Hematopoietic multipotent progenitor cell treated with erythropoietin and hydrocortisone succinate and interleukin-3 and kit ligand, for 17 days (in vitro differentiated cells): Measurements from ENCODE around the gene CCR7.
"Not testable (repeated sequence)": the region's sequence is repeated elsewhere in the genome, so short reads cannot be mapped to it uniquely, and the experiment has no call there.

Source experiments
- DNase-seq: peaks from one replicate; pipeline ENCODE4 v3.0.0-alpha.2; 2015; ENCODE audit warnings: low spot score

Gene CCR7

DNA sequence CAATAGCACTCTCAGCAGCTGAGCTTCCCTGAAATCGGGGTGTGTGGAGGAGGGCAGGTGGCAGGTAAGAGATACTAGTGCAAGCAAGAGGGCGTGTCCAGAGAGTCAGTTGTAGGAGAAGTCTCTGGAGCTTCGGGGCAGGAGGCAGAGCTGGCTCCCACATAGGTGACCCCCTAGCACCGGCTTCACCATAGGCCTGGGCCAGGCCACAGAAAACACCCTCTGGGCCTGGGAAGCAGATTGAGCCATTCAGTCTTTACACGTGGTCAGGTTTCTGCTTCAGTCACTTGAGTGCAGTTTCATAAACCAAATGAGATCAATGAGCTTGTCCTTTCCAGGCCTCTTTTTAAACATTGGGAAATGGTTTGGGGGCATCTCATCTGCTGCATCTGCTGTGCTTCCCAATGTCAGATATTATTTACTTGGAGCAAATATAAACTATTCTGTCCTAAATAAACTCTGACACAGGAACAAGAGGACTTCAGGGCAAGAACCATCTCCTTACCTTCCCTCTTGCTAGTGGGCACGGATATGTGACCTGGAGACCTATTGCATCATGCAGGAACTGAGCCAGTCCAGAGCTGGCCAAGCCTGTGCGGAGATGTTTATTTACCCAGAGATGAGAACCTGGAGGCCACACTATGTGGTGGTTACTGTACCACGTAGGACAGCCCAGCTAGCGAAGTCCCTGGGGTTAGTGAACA lies 16.1 kb downstream of the CCR7 start:
- no peak for DNase-seq

- DNase-seq = no peak
Observed at GRCh38 chr17:40548491-40548981, 16.7 kb downstream of the CCR7 start.

GRCh38 chr17:40547785-40548478 lies 17.3 kb downstream of the CCR7 start:
- no peak for DNase-seq

DNA sequence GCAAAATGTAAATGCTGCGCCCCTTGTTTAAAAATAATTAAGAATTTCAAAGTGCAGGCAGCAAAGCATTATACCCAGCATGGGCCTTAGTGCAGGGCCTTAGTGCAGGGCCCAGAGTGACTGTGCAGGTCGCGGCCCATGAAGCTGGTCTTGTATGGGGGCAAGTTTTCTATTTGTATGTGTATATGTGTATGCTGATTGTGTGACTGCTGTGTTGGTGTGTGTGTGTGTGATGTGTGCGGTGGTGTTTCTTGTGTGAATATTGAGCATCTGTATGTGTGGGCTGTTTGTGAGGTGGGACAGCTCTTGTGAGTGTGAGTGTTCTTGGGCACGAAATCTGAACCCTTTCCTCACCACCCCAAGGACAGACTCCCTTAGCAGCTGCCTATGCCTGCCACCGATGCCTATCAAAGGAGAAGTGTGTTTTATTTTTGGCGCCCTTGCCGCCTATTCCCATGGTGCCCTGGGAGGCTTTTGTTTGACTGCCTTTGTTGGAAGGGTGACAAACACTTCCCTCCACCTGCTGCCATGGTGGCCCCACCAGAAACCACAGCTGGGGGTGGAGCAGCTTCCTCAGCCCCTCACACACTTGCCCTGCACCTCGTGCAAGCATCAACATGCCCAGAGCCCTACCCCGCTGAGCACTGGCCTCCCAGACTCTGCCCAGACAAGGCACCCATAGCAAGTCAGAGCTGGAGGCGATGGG lies 18.0 kb downstream of the CCR7 start:
- no peak for DNase-seq

GRCh38 chr17:40546497-40546896 lies 18.8 kb downstream of the CCR7 start:
- DNase-seq = not testable (repeated sequence)

- no peak for DNase-seq
Observed at GRCh38 chr17:40545660-40546059, 19.6 kb downstream of the CCR7 start.

GRCh38 chr17:40542558-40543411 lies 22.5 kb downstream of the CCR7 start:
- no peak for DNase-seq

DNA sequence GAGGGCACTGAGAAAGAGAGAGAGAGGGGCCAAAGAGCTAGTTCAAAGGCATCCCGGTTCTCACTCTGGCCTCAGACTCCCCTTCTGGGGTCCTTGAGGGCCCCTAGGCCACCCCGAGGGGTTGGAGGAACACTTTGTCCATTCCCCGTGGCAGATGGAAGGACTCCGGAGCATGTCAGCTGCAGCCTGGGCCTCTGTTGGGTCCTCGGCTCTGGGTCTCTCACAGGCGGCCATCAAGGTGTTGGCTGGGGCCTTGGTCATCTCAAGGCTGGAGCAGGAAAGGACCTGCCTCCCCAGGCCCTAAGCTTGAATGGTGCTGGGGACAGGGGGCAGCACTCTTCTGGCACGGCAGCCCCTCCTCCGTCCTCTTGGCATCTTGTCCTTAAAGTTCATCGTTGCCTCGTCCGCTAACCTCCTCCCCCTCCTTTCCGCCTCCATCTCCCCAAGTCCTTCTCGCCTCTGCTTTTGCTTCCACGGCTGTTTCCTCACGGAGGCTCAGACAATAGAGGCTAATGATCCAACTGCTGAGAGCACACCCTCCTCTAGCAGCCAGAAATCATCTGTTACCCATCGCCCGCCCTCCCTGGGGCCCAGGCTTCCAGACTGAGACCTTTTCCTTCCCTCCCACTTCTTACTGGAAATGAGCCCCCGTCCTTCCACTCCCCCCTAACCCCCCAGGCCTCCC lies 23.3 kb downstream of the CCR7 start:
- no peak for DNase-seq

DNA sequence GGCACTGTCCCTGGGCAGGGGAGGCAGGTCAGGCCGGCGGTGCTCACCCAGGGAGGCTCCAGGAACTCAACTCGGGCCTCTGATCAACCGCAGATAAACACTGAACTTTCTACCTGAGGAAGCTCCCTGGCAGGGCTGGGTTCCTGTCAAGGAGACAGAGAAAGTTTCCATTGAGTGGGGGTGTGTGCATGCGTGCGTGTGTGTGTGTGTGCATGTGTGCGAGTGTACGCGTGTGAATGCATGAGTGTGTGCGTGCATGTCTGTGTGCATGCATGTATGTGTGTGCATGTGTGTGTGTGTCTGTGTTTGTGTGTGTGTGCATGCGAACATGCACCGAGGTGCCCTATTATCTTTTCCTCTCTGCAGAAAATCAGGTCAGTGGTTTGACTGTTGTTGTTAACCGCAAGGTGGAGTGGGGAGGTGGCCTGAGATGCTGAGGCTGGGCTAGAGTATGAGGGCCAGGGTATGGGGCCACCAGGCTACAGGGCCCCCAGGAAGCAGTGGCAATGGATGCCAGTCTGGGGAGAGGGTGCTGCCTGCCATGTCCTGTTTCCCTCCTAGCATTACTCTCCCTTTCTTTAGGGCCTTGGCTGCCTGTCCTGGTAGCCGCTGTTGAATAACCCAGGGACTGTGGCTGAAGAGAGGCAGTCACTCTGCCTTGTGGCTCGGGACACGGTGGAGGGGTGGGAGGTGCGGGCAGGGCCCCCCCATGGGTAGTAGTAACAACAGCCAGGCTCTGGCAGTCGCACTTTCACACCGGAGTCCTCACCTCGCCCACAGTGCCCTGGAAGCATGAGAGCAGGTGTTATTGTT lies 24.0 kb downstream of the CCR7 start:
- no peak for DNase-seq

GRCh38 chr17:40540448-40540847 lies 24.8 kb downstream of the CCR7 start:
- DNase-seq = no peak

DNA sequence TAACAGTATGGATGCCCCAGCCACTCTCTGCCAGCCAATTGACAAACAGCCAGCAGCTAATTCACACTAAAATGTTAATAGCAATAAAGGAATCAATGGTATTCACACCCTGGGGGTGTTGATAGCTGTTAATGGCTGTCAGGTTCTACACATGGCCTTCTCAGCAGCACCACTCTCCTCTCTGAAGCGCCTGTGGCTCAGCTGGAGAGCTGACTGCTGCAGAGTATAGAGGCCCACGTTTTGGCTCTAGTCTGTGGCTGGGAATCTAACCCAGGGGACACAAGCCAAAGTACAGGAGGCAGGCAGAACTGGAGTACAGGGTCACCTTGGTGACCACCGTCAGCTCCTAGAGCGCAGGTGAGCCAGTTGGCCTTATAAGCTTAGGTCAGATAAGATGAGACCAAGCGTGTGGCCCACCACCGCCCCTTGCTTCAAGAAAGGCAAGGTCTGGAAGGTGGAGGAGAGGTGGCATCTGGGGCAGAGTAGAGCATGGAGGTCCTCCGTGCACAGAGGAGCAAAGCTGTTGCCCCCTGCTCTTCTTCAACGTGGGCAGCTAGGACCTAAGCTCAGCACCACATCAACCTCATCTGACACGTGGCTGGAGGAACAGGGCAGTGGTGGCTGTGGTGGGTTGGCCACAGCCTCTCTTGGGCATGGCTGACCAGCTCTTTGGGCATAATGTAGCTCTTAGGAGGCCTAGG lies 25.4 kb downstream of the CCR7 start:
- DNase-seq = no peak

DNA sequence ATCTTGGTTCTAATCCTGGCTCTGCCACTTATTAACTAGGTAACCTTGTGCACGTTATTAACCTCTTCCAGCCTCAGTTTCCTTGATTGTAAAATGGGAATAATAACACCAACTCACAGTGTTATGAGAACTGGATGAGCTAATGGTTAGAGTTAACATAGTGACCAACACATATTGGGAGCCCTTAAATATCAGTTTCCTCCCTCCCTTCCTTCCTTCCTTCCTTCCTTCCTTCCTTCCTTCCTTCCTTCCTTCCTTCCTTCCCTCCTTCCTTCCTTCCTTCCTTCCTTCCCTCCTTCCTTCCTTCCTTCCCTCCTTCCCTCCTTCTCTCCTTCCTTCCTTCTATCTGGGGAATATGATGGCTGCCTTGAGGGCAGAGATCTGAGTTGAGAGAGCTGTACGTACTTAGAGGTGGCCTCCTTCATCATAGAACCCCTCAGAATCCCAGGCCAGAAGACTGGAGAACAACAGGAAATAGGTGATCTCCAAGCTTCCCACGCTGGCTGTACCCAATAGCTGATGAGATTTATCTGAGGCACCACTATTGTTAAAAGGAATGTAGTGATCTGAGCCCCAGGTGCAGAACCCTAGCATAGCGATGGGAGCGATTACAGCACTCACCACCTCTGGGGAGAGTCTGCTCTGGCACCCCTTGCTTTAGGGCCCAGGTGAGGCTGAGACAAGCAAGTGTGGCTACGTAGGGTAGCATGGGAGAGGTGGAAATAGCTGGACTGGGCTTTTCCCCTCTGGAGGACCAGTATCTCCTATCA lies 26.2 kb downstream of the CCR7 start:
- DNase-seq = no peak

DNA sequence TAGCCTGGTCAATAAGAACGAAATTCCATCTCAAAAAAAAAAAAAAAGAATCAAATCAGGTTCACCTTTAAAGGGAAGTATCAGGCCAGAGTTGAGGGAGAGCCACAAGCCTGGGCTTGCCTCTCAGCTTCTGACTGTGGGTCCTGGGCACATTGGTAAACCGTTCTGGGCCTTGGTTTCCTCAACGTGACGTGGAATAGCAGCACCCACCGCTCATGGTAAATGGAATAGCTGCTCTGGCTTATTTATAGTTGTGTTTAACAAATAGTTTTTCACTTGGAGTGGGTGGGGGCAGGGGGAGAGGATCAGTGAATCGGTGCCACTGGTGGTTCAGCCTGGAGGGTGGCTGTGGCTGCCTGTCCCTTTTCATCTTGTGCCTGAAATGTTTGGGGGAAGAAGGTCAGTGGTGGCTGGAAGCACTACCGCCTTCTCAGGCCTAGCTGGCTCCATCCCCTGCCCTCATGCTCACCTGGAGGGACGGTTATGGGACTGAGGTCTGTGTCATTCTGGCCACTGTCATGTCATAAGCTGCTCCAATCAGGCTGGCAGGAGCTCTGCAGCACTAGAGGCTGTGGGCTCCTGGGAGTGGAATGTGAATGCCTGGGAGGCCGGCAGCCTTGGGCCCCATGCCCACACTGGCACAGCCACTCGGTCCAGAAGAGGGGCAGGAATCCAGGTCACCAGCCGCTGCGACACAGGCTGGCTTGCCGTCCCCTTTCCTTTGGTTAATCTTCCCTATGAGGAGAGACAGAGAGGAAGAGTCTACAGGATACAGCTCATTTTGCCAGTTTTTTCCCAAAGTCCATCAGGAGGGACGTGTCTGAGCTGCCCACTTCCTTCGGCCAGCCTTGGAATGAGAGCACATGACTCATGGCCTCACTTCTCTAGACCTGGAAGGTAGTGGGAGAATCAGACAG lies 27.0 kb downstream of the CCR7 start:
- no peak for DNase-seq

GRCh38 chr17:40536295-40537171 lies 28.7 kb downstream of the CCR7 start:
- DNase-seq = no peak

DNA sequence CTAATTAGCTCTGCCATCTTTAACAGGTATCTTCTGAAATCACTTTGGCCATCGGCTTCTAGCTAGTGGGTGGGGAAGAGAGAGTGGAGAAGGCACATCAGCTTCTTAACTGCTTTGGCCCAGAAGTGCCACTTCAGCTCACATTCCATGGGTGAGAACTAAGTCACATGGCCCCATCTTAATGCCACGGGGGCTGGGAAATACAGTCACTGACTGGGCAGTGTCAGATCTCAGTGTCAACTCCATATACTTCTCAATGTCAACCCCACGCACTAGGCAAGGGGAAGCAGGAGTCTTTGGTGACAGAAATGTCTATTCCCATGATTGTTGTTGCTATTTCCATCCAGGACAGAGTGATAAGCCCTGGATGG lies 29.4 kb downstream of the CCR7 start:
- DNase-seq = no peak

DNA sequence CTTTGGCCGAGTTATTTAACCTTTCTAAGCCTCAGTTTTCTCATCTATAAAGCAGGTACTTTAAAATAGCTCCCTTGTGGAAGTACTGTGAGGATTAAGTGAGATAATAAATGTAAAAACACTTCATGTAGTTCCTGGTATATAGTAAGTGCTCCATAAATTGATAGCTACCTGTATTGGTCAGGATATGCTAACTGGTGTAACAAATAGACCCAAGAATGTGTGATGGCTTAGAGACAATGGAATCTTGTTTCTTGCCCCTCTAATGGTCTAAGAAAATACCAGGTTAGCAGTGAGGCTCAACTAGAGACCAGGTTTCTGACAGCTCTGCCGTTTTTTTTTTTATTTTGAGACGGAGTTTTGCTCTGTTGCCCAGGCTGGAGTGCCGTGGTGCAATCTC lies 29.8 kb downstream of the CCR7 start:
- DNase-seq = no peak
